HG03103 (cell line): Measurements from ENCODE around the gene SRSF8.
"Not testable (repeated sequence)": the region's sequence is repeated elsewhere in the genome, so short reads cannot be mapped to it uniquely, and the experiment has no call there.

Experiments
- ATAC-seq: cut with Tn5 transposase; IDR thresholded peaks from one replicate; pipeline ENCODE4 v1.9.1; 2021; ENCODE audit warnings: low read depth; ENCODE audit not compliant: unreplicated experiment

Gene SRSF8

GRCh38 chr11:95093548-95093947 lies 26.8 kb downstream of the SRSF8 start:
- no peak for ATAC-seq

GRCh38 chr11:95095858-95096587 lies 29.3 kb downstream of the SRSF8 start:
- peak; percentile 80 for ATAC-seq

- no peak for ATAC-seq
Observed at GRCh38 chr11:95097209-95097608, 30.5 kb downstream of the SRSF8 start.

- no peak for ATAC-seq
Observed at GRCh38 chr11:95098826-95099225, 32.1 kb downstream of the SRSF8 start.

GRCh38 chr11:95100191-95100648 lies 33.5 kb downstream of the SRSF8 start:
- ATAC-seq = no peak

GRCh38 chr11:95100856-95101507 lies 34.3 kb downstream of the SRSF8 start:
- no peak for ATAC-seq

- ATAC-seq = no peak
Observed at GRCh38 chr11:95101935-95102334, 35.2 kb downstream of the SRSF8 start.

- ATAC-seq = no peak
Observed at GRCh38 chr11:95102733-95103132, 36.0 kb downstream of the SRSF8 start.

- ATAC-seq = no peak
Observed at GRCh38 chr11:95103701-95104100, 37.0 kb downstream of the SRSF8 start.

- no peak for ATAC-seq
Observed at GRCh38 chr11:95104121-95104830, 37.6 kb downstream of the SRSF8 start.

- ATAC-seq = no peak
Observed at GRCh38 chr11:95104856-95105255, 38.1 kb downstream of the SRSF8 start.

GRCh38 chr11:95108159-95108611 lies 41.5 kb downstream of the SRSF8 start:
- ATAC-seq = no peak

GRCh38 chr11:95108671-95109551 lies 42.2 kb downstream of the SRSF8 start:
- ATAC-seq = no peak

GRCh38 chr11:95111471-95111870 lies 44.8 kb downstream of the SRSF8 start:
- ATAC-seq = not testable (repeated sequence)

GRCh38 chr11:95111923-95112540 lies 45.3 kb downstream of the SRSF8 start:
- no peak for ATAC-seq

- no peak for ATAC-seq
Observed at GRCh38 chr11:95115597-95115996, 48.9 kb downstream of the SRSF8 start.

- no peak for ATAC-seq
Observed at GRCh38 chr11:95119361-95120060, 52.8 kb downstream of the SRSF8 start.
